Activated T-cell treated with anti-CD3 and anti-CD28 coated beads, Interleukin-2, amount 50 U/mL, for 72 hours (primary cell): ENCODE results near the gene PLAAT1. TPM values are rescaled to one million over a fixed set of nuclear protein-coding genes. Genes with fewer than 3 reads are reported as not detected.

ENCODE experiments used
- ATAC-seq, 2 donors: fragments of 150-1000 bp; cut with Tn5 transposase; replicated peaks in 1 of 2; 2 replicates each; pipeline ENCODE4 v1.10.0; 2021; ENCODE audit warnings: moderate library complexity in 2 of 2, mild to moderate bottlenecking in 1 of 2
- DNase-seq, 2 donors: peaks; one replicate each; pipeline ENCODE4 v3.0.0; 2021 to 2022; ENCODE audit warnings: mixed read lengths in 1 of 2
- H3K27ac Mint-ChIP-seq: one replicate; pipeline ENCODE4 v1.8.0; 2022; ENCODE audit warnings: mild to moderate bottlenecking, moderate library complexity, mixed read lengths
- H3K27me3 Mint-ChIP-seq: one replicate; pipeline ENCODE4 v1.8.0; 2022; ENCODE audit warnings: low read depth, mixed read lengths
- H3K36me3 Mint-ChIP-seq, 2 donors: one replicate each; pipeline ENCODE4 v1.8.0; 2022; ENCODE audit warnings: mixed read lengths in 2 of 2, mild to moderate bottlenecking in 1 of 2; ENCODE audit not compliant: insufficient read depth in 2 of 2
- H3K4me1 Mint-ChIP-seq: one replicate; pipeline ENCODE4 v1.8.0; 2022; ENCODE audit warnings: low read depth, mixed read lengths
- H3K4me3 Mint-ChIP-seq, 2 donors: one replicate each; pipeline ENCODE4 v1.8.0; 2022; ENCODE audit warnings: mild to moderate bottlenecking in 2 of 2, mixed read lengths in 2 of 2, moderate library complexity in 2 of 2
- H3K9me3 Mint-ChIP-seq, 2 donors: one replicate each; pipeline ENCODE4 v1.8.0; 2022; ENCODE audit warnings: mixed read lengths in 2 of 2
- total RNA-seq, 2 donors: library from RNA; stranded (reverse); gene quantifications; one replicate each; pipeline ENCODE4 v1.2.3, GENCODE V29; 2022

PLAAT1 gene
- total RNA-seq, 2 donors from 2014 or later = not detected

GRCh38 chr3:193230610-193231009 lies 10.4 kb upstream of the PLAAT1 start:
- Mint-ChIP-seq H3K36me3 (no peaks in the 10 kb centered on the region), H3K9me3 (no peaks in the 10 kb centered on the region), H3K4me1 (no peaks in the 10 kb centered on the region)

GRCh38 chr3:193231201-193231600 lies 9.8 kb upstream of the PLAAT1 start:
- ATAC-seq = no peak
- Mint-ChIP-seq H3K36me3 (no peaks in the 10 kb centered on the region), H3K9me3 (no peaks in the 10 kb centered on the region), H3K4me3 (no peak overlapping the region), H3K4me1 (no peaks in the 10 kb centered on the region), H3K27ac (no peak overlapping the region), H3K27me3 (peaks cover 11% of the 10 kb centered on the region)
- DNase-seq = no peak

More at GRCh38 chr3:193230610-193231009, 10.4 kb upstream of the PLAAT1 start:
- Mint-ChIP-seq H3K27me3 (peaks cover 11% of the 10 kb centered on the region), H3K4me3 (no peak overlapping the region), H3K27ac (no peak overlapping the region)
- ATAC-seq = no peak
- DNase-seq = no peak

GRCh38 chr3:193236599-193236998 lies 4.4 kb upstream of the PLAAT1 start:
- Mint-ChIP-seq H3K4me3 (no peak overlapping the region), H3K36me3 (no peaks in the 10 kb centered on the region), H3K27ac (no peak overlapping the region), H3K9me3 (no peaks in the 10 kb centered on the region), H3K4me1 (no peaks in the 10 kb centered on the region), H3K27me3 (peaks cover 22% of the 10 kb centered on the region)
- DNase-seq (no peak), ATAC-seq (no peak)

- Mint-ChIP-seq H3K27me3 (peaks cover 26% of the 10 kb centered on the region), H3K36me3 (no peaks in the 10 kb centered on the region), H3K27ac (no peak overlapping the region), H3K9me3 (peaks cover 0 to under 1% of the 10 kb centered on the region in 2 donors), H3K4me3 (no peak overlapping the region), H3K4me1 (no peaks in the 10 kb centered on the region)
- ATAC-seq = no peak
- DNase-seq = no peak
Measured at GRCh38 chr3:193237030-193237429, 4.0 kb upstream of the PLAAT1 start.

DNA sequence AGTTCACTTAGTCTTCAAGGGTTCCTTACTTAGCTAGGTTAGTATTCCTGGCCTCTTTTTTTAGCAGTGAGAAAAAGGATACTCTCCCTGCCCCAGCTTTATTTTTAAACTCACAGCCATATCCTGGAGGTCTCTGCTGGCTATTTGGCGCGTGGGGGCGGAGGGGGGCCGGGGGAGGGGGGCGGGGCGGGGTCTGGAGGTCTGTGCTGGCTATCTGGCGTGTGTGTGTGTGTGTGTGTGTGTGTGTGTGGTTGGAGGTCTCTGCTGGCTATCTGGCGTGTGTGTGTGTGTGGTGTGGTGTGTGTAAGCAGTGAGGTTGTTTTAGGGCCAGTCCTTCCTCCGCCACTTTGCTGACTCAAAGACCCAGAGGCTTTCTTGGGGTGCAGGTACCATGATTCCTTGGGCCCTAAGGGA lies 579 bp upstream of the PLAAT1 start:
- peaks cover 0 to 2% of the 10 kb centered on the region in 2 donors for H3K9me3 Mint-ChIP-seq
- peak overlapping the region; percentile 61 to 67 for H3K4me3 Mint-ChIP-seq
- no peaks in the 10 kb centered on the region for H3K4me1 Mint-ChIP-seq
- H3K27ac Mint-ChIP-seq = no peak overlapping the region
- DNase-seq (no peak), ATAC-seq (peak in 1 of 2 donors; percentile 23)
- peaks cover 41% of the 10 kb centered on the region for H3K27me3 Mint-ChIP-seq
- H3K36me3 Mint-ChIP-seq = peaks cover 0 to 1% of the 10 kb centered on the region in 2 donors

GRCh38 chr3:193241716-193242115 lies 694 bp downstream of the PLAAT1 start:
- peaks cover 0 to 1% of the 10 kb centered on the region in 2 donors for H3K36me3 Mint-ChIP-seq
- no peak overlapping the region for H3K27ac Mint-ChIP-seq
- H3K27me3 Mint-ChIP-seq = peaks cover 41% of the 10 kb centered on the region
- peaks cover 2% of the 10 kb centered on the region in 2 donors for H3K9me3 Mint-ChIP-seq
- H3K4me1 Mint-ChIP-seq = no peaks in the 10 kb centered on the region
- ATAC-seq (no peak), DNase-seq (no peak)
- H3K4me3 Mint-ChIP-seq = peak overlapping the region; percentile 52 to 58

DNA sequence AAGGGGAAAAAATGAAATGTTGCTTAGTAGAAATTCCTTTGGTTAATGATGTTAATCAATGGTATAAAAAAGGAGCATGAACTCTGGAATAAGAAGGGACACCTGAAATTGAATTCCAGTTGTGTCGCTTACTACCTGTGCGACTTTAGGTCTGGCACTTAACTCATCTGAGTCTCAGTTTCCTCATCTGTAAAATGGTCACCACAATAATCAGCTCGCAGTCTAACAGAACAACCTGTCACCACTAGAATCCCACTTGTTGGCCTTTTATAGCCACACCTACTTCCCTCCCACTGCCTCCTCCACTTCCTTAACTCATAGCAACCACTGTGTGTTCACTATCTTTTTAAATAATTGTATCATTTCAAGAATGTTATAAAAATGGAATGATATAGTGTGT lies 2.5 kb downstream of the PLAAT1 start:
- peaks cover 41% of the 10 kb centered on the region for H3K27me3 Mint-ChIP-seq
- peaks cover 2 to 4% of the 10 kb centered on the region in 2 donors for H3K9me3 Mint-ChIP-seq
- ATAC-seq (no peak), DNase-seq (no peak)
- no peak overlapping the region for H3K4me3 Mint-ChIP-seq
- H3K36me3 Mint-ChIP-seq = peaks cover 0 to 1% of the 10 kb centered on the region in 2 donors
- H3K4me1 Mint-ChIP-seq = no peaks in the 10 kb centered on the region
- no peak overlapping the region for H3K27ac Mint-ChIP-seq

GRCh38 chr3:193248848-193249468 lies 7.9 kb downstream of the PLAAT1 start:
- peaks cover 8% of the 10 kb centered on the region for H3K27me3 Mint-ChIP-seq
- H3K4me1 Mint-ChIP-seq = no peaks in the 10 kb centered on the region
- H3K27ac Mint-ChIP-seq = no peak overlapping the region
- H3K4me3 Mint-ChIP-seq = no peak overlapping the region
- no peak for DNase-seq
- H3K36me3 Mint-ChIP-seq = peaks cover 3 to 11% of the 10 kb centered on the region in 2 donors
- H3K9me3 Mint-ChIP-seq = peaks cover 13 to 15% of the 10 kb centered on the region in 2 donors
- ATAC-seq = no peak

DNA sequence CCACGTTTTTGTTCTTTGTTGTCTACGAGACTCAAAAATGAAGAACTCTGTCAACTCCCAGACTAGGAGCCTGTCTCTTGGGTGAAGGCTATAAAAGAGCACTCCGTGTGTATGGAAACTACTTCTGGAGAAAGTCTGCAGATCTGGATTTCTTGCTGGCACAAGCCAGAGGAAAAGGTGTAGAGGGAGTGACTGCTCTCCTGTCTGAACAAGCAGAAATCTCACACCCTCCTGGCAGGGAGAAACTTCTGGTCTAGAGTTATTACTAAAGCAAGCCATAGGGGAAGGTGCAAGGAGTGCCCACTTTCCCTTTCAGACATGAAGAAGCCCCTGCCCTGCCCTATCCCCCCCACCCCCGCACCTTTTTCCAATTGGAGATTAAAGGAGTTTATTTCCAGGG lies 9.5 kb downstream of the PLAAT1 start:
- no peak for ATAC-seq
- H3K9me3 Mint-ChIP-seq = peaks cover 13 to 15% of the 10 kb centered on the region in 2 donors

GRCh38 chr3:193253986-193254660 lies 13.1 kb downstream of the PLAAT1 start:
- H3K36me3 Mint-ChIP-seq = peaks cover under 1 to 10% of the 10 kb centered on the region in 2 donors
- peaks cover 12% of the 10 kb centered on the region for H3K27me3 Mint-ChIP-seq

More for the DNA sequence above, 9.5 kb downstream of the PLAAT1 start:
- Mint-ChIP-seq H3K27ac (no peak overlapping the region), H3K27me3 (peaks cover 3% of the 10 kb centered on the region), H3K36me3 (peaks cover 3 to 11% of the 10 kb centered on the region in 2 donors), H3K4me1 (no peaks in the 10 kb centered on the region), H3K4me3 (no peak overlapping the region)
- DNase-seq = no peak

DNA sequence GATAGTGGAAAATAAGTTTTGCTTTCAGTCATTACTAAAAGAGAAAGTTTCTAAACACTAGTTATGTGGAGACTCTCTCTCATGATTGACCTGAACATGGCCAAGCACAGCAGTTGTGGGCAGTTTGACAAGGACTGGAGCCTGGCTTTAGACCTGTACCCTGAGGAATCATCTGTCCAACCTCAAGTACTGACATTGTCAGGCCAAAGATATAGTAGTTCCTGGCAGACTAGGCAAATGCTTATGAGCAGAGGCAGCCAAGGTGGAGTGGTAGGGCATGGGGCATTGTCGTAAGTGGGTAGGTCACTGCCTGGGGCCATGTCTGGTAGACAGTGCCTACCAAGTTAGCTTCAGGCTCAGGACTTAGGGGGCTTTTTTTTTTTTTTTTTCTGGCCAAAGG lies 20.9 kb downstream of the PLAAT1 start:
- H3K36me3 Mint-ChIP-seq = no peaks in the 10 kb centered on the region
- DNase-seq = no peak
- ATAC-seq = no peak
- H3K27me3 Mint-ChIP-seq = peaks cover 4% of the 10 kb centered on the region
- H3K27ac Mint-ChIP-seq = no peak overlapping the region
- H3K4me3 Mint-ChIP-seq = no peak overlapping the region
- no peaks in the 10 kb centered on the region for H3K9me3 Mint-ChIP-seq
- H3K4me1 Mint-ChIP-seq = no peaks in the 10 kb centered on the region

More at GRCh38 chr3:193253986-193254660, 13.1 kb downstream of the PLAAT1 start:
- no peak for DNase-seq
- Mint-ChIP-seq H3K27ac (no peak overlapping the region), H3K9me3 (peaks cover 6 to 13% of the 10 kb centered on the region in 2 donors), H3K4me1 (no peaks in the 10 kb centered on the region), H3K4me3 (no peak overlapping the region)
- no peak for ATAC-seq

DNA sequence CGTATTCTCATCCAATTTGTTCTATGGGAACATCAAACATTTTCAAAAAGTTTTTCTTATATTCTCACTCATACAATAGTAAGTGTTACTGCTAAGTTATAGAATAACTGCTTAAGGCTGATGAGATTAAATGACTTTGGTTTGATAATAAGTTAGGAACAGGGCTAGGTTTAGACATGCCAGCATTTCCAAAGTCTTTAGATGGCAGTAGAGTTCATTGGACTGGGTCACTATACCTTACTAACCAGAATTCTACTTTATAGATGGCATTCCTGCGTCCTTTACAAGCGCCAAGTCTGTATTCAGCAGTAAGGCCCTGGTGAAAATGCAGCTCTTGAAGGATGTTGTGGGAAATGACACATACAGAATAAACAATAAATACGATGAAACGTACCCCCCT lies 21.7 kb downstream of the PLAAT1 start:
- no peak for DNase-seq
- Mint-ChIP-seq H3K9me3 (no peaks in the 10 kb centered on the region), H3K27ac (no peak overlapping the region), H3K27me3 (no peaks in the 10 kb centered on the region), H3K4me3 (no peak overlapping the region), H3K36me3 (no peaks in the 10 kb centered on the region), H3K4me1 (no peaks in the 10 kb centered on the region)
- no peak for ATAC-seq

- H3K36me3 Mint-ChIP-seq = no peaks in the 10 kb centered on the region
- no peaks in the 10 kb centered on the region for H3K4me1 Mint-ChIP-seq
- no peak overlapping the region for H3K27ac Mint-ChIP-seq
- no peak overlapping the region for H3K4me3 Mint-ChIP-seq
- ATAC-seq (no peak), DNase-seq (no peak)
- no peaks in the 10 kb centered on the region for H3K9me3 Mint-ChIP-seq
- no peaks in the 10 kb centered on the region for H3K27me3 Mint-ChIP-seq
Measured at GRCh38 chr3:193269343-193270028, 28.5 kb downstream of the PLAAT1 start.
